HL-60 (cell line): ENCODE data around the gene TNPO3.

Source experiments
- GABPA ChIP-seq: IDR thresholded peaks from 2 replicates; pipeline ENCODE4 v1.6.1; 2012; ENCODE audit warnings: low read depth
- POLR2AphosphoS5 ChIP-seq: IDR thresholded peaks from 2 replicates; pipeline ENCODE4 v1.6.1; 2012; ENCODE audit warnings: low read depth
- REST ChIP-seq: IDR thresholded peaks from 2 replicates; pipeline ENCODE4 v1.6.1; 2012; ENCODE audit warnings: low read depth; ENCODE audit not compliant: insufficient replicate concordance
- SPI1 ChIP-seq: IDR thresholded peaks from 2 replicates; pipeline ENCODE4 v1.6.1; 2012; ENCODE audit warnings: low read depth, mild to moderate bottlenecking, borderline replicate concordance
- TF ChIP-seq, protein P1 (sequence below): IDR thresholded peaks from one replicate; pipeline ENCODE4 v1.5.1; 2011; ENCODE audit warnings: low read length, control low read depth, inconsistent platforms; ENCODE audit not compliant: insufficient read depth

DNA sequence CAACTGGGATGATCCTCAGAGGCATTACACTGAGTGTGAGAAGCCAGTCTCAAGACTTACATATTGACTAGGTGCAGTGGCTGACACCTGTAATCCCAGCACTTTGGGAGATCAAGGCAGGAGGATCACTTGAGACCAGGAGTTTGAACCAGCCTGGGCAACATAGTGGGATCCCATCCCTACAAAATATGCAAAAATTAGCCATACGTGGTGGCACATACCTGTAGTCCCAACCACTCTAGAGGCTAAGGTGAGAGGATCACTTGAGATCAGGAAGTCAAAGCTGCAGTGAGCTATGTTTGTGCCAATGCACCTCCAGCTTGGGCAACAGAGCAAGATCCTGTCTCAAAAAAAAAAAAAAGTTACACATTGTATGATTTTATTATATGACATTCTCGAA, 23.5 kb upstream of the TNPO3 start:
- TF ChIP-seq, protein P1, sequence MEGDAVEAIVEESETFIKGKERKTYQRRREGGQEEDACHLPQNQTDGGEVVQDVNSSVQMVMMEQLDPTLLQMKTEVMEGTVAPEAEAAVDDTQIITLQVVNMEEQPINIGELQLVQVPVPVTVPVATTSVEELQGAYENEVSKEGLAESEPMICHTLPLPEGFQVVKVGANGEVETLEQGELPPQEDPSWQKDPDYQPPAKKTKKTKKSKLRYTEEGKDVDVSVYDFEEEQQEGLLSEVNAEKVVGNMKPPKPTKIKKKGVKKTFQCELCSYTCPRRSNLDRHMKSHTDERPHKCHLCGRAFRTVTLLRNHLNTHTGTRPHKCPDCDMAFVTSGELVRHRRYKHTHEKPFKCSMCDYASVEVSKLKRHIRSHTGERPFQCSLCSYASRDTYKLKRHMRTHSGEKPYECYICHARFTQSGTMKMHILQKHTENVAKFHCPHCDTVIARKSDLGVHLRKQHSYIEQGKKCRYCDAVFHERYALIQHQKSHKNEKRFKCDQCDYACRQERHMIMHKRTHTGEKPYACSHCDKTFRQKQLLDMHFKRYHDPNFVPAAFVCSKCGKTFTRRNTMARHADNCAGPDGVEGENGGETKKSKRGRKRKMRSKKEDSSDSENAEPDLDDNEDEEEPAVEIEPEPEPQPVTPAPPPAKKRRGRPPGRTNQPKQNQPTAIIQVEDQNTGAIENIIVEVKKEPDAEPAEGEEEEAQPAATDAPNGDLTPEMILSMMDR, result no peak
- TF ChIP-seq GABPA (no peak), REST (no peak), POLR2AphosphoS5 (no peak), SPI1 (no peak)
